Glomerular endothelial cell (primary cell): ENCODE results near the gene SCUBE1. TPM values are rescaled to one million over a fixed set of nuclear protein-coding genes. Genes with fewer than 3 reads are reported as not detected.

ENCODE experiments used
- DNase-seq: peaks from one replicate; pipeline ENCODE4 v3.0.0-alpha.2; 2011; ENCODE audit warnings: low read depth, low spot score; ENCODE audit errors: extremely low read depth
- total RNA-seq: library from RNA; depleted of rRNA; stranded (reverse); fragments of >200 nt; gene quantifications from 2 replicates; pipeline ENCODE4 v1.2.3, GENCODE V29; 2015

SCUBE1 gene
- total RNA-seq, 1 donor from 2014 or later: 69.1 TPM

GRCh38 chr22:43148581-43148980 is 194.6 kb downstream of the SCUBE1 start:
- no peak for DNase-seq

- no peak for DNase-seq
Measured at GRCh38 chr22:43147821-43148220, 195.4 kb downstream of the SCUBE1 start.

Other genes with a start within 250 kb of the SCUBE1 start
- 0.58 and 2.5 TPM in 2 replicates for gene BIK, start 232.6 kb downstream of the SCUBE1 start, total RNA-seq
- gene MCAT, start 200.0 kb downstream of the SCUBE1 start, total RNA-seq: 23.6 and 27.7 TPM in 2 replicates
- gene TSPO, start 191.8 kb downstream of the SCUBE1 start, total RNA-seq: 682 and 1,000 TPM in 2 replicates
- 35.8 and 55.0 TPM in 2 replicates for gene TTLL12, start 156.2 kb downstream of the SCUBE1 start, total RNA-seq
- 0.06 and 0.15 TPM in 2 replicates for gene MPPED1, start 68.6 kb upstream of the SCUBE1 start, total RNA-seq